ENCODE results near the gene KRT74.

- TF ChIP-seq SUZ12 (IDR thresholded peaks at IDR 0.05; ENCODE audit: extremely low read depth, insufficient read depth, insufficient read length) (no peak), YY1 (IDR thresholded peaks at IDR 0.05; ENCODE audit: insufficient read depth, insufficient read length) (no peak)
These were observed 42.3 kb upstream of the KRT74 start for GRCh38 chr12:52615912-52616311.

Data from NT2/D1 (cell line).